DND-41 (cell line): ENCODE results near the gene GET4.

Experiments
- ATAC-seq: fragments of 200-7000 bp; cut with Tn5 transposase; 3 replicates; pipeline ENCODE4 v1.9.1; 2021; ENCODE audit warnings: low read depth; ENCODE audit not compliant: insufficient read depth
- DNase-seq: peaks from one replicate; pipeline ENCODE4 v3.0.0-alpha.2; 2020
- H2AFZ ChIP-seq: 2 replicates; pipeline ENCODE4 v1.6.0; 2012; ENCODE audit warnings: low read depth, low read length
- H3K27ac ChIP-seq: 2 replicates; pipeline ENCODE4 v1.5.1; 2012; ENCODE audit warnings: low read length, inconsistent platforms
- H3K27me3 ChIP-seq: fragments of 200-600 bp; sonication (generic); 2 replicates; pipeline ENCODE4 v1.6.0; 2012; ENCODE audit warnings: low read length, mild to moderate bottlenecking, inconsistent platforms; ENCODE audit not compliant: insufficient read depth, poor library complexity
- H3K36me3 ChIP-seq: 2 replicates; pipeline ENCODE4 v1.5.1; 2012; ENCODE audit warnings: low read length, inconsistent platforms; ENCODE audit not compliant: insufficient read depth
- H3K4me1 ChIP-seq: 2 replicates; pipeline ENCODE4 v1.5.1; 2012; ENCODE audit warnings: mild to moderate bottlenecking, low read length; ENCODE audit not compliant: insufficient read depth
- H3K4me2 ChIP-seq: 2 replicates; pipeline ENCODE4 v1.6.0; 2012; ENCODE audit warnings: mild to moderate bottlenecking, moderate library complexity, low read length, inconsistent platforms; ENCODE audit not compliant: insufficient read depth
- H3K4me3 ChIP-seq, 2 experiments: fragments of 200-600 bp in 1 of 2; shearing (Covaris generic) in 1 of 2; 2 replicates each; pipeline ENCODE4 v1.5.1; 2012 to 2016; ENCODE audit warnings: inconsistent platforms in 2 of 2, low read length in 2 of 2, mild to moderate bottlenecking in 2 of 2, low read depth in 1 of 2, moderate library complexity in 1 of 2
- H3K79me2 ChIP-seq: 2 replicates; pipeline ENCODE4 v1.6.0; 2012; ENCODE audit warnings: low read length, inconsistent platforms; ENCODE audit not compliant: insufficient read depth
- H3K9ac ChIP-seq: 2 replicates; pipeline ENCODE4 v1.6.0; 2012; ENCODE audit warnings: low read depth, mild to moderate bottlenecking, inconsistent platforms, low read length, moderate library complexity
- H3K9me3 ChIP-seq: 2 replicates; pipeline ENCODE4 v1.5.1; 2012; ENCODE audit warnings: low read length, moderate library complexity, mild to moderate bottlenecking, inconsistent platforms; ENCODE audit not compliant: insufficient read depth, severe bottlenecking
- H4K20me1 ChIP-seq: 2 replicates; pipeline ENCODE4 v1.6.0; 2012; ENCODE audit warnings: low read length; ENCODE audit not compliant: insufficient read depth
- EZH2 ChIP-seq: IDR thresholded peaks from 3 replicates; pipeline ENCODE4 v1.6.1; 2012; ENCODE audit warnings: borderline replicate concordance, low read depth, mild to moderate bottlenecking, moderate library complexity, low read length, inconsistent platforms; ENCODE audit not compliant: severe bottlenecking
- TF ChIP-seq, protein P1 (sequence below): IDR thresholded peaks from 2 replicates; pipeline ENCODE4 v1.5.1; 2012; ENCODE audit warnings: borderline replicate concordance, low read length, moderate library complexity, mild to moderate bottlenecking; ENCODE audit not compliant: poor library complexity, severe bottlenecking; ENCODE audit errors: extremely low read depth

Gene GET4

DNA sequence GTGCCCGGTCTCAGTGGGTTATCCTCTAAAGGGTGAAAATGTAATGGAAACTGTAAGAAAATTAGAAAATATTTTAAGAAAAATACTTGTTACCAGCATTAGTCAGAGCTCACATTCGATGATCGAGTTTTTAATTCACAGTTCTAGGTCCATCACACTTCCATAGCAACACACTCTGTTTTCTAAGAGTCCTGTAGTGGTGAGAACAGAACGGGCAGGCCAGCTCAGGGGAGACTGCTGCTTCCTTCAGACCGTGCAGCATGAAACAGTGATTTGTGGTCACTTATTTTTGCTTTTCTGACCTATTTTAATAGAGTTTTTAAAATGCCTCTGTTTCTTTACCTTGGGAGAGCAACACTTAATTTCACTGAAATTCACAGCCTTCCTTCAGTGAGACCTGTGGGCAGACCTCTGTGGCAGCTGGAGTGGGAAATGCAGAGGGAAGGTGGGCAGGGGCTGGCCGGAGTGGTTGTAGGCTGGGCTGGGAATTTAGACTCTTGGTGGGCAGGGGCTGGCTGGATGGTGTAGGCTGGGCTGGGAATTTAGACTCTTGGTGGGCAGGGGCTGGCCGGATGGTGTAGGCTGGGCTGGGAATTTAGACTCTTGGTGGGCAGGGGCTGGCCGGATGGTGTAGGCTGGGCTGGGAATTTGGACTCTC lies 42.6 kb upstream of the GET4 start:
- Histone ChIP-seq H3K4me3 (no peak overlapping the region), H3K27me3 (no peaks in the 10 kb centered on the region), H3K36me3 (peaks cover 45% of the 10 kb centered on the region), H3K9ac (no peak overlapping the region), H2AFZ (no peak overlapping the region), H3K27ac (no peak overlapping the region), H3K4me2 (no peak overlapping the region), H3K9me3 (no peaks in the 10 kb centered on the region), H3K4me1 (no peaks in the 10 kb centered on the region), H3K79me2 (peaks cover 90% of the 10 kb centered on the region), H4K20me1 (peaks cover 77% of the 10 kb centered on the region)
- TF ChIP-seq, protein P1, sequence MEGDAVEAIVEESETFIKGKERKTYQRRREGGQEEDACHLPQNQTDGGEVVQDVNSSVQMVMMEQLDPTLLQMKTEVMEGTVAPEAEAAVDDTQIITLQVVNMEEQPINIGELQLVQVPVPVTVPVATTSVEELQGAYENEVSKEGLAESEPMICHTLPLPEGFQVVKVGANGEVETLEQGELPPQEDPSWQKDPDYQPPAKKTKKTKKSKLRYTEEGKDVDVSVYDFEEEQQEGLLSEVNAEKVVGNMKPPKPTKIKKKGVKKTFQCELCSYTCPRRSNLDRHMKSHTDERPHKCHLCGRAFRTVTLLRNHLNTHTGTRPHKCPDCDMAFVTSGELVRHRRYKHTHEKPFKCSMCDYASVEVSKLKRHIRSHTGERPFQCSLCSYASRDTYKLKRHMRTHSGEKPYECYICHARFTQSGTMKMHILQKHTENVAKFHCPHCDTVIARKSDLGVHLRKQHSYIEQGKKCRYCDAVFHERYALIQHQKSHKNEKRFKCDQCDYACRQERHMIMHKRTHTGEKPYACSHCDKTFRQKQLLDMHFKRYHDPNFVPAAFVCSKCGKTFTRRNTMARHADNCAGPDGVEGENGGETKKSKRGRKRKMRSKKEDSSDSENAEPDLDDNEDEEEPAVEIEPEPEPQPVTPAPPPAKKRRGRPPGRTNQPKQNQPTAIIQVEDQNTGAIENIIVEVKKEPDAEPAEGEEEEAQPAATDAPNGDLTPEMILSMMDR: no peak
- TF ChIP-seq EZH2: no peak
- ATAC-seq (no peak), DNase-seq (no peak)

DNA sequence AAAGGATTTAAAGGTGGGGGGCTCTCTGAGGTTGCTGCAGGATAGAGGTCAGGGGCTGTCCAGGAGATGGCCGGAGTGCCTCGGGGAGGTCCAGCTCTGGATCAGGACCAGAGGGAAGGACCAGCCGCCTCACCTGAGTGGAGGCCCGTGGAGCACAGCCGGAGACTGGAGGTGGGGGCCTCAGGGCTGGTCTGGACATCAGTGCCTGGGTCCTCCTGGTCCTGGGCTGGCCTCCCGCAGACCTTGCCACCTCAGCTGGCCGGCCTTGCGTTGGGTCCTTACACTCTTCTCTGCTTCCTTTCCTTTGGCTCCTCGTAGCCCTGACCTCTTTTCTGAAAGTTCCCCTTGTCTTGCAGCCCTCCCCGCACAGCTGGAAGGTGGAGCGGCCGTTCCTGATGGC lies 42.1 kb upstream of the GET4 start:
- Histone ChIP-seq H4K20me1 (peaks cover 76% of the 10 kb centered on the region), H3K79me2 (peaks cover 85% of the 10 kb centered on the region), H3K4me1 (no peaks in the 10 kb centered on the region)

DNA sequence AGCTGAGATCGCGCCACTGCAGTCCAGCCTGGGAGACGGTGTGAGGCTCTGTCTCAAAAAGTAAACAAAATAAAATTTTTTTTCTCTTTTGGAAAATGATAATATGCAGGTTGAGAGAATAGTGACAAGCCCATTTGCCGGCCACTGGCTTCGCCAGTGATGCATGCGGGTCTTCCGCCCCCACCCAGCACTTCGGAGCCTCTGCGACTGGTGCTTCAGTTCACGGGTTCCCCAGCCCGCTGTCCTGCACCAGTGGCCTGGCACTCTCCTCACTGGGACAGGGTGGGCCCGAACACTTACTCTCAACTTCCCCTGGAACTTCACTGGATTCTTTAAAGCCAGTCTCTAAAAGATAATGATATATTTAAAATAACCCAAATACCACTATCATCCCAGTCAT lies 41.3 kb upstream of the GET4 start:
- H3K9ac ChIP-seq: no peak overlapping the region
- DNase-seq (no peak), ATAC-seq (no peak)
- peaks cover 74% of the 10 kb centered on the region for H4K20me1 ChIP-seq
- H3K4me3 ChIP-seq: no peak overlapping the region
- H3K36me3 ChIP-seq: peaks cover 55% of the 10 kb centered on the region
- no peaks in the 10 kb centered on the region for H3K27me3 ChIP-seq
- H3K27ac ChIP-seq: no peak overlapping the region
- H3K79me2 ChIP-seq: peaks cover 79% of the 10 kb centered on the region
- TF ChIP-seq, protein P1: no peak
- TF ChIP-seq EZH2: no peak
- no peak overlapping the region for H2AFZ ChIP-seq
- H3K4me2 ChIP-seq: no peak overlapping the region
- no peaks in the 10 kb centered on the region for H3K4me1 ChIP-seq
- H3K9me3 ChIP-seq: no peaks in the 10 kb centered on the region

More for the DNA sequence above, 42.1 kb upstream of the GET4 start:
- no peak overlapping the region for H3K27ac ChIP-seq
- H3K27me3 ChIP-seq: no peaks in the 10 kb centered on the region
- no peak for DNase-seq
- H2AFZ ChIP-seq: no peak overlapping the region
- peaks cover 51% of the 10 kb centered on the region for H3K36me3 ChIP-seq
- TF ChIP-seq EZH2: no peak
- TF ChIP-seq, protein P1: no peak
- no peak overlapping the region for H3K9ac ChIP-seq
- no peaks in the 10 kb centered on the region for H3K9me3 ChIP-seq
- no peak overlapping the region for H3K4me2 ChIP-seq
- no peak overlapping the region for H3K4me3 ChIP-seq
- no peak for ATAC-seq
